Chondrocyte (in vitro differentiated cells): ENCODE results near the gene HOXA9. TPM values are rescaled to one million over a fixed set of nuclear protein-coding genes. Genes with fewer than 3 reads are reported as not detected.

Source experiments
- DNase-seq: peaks from one replicate; pipeline ENCODE4 v3.0.0; 2021; ENCODE audit warnings: mixed read lengths, low spot score
- H3K27ac Mint-ChIP-seq: one replicate; pipeline ENCODE4 v1.8.0; 2021; ENCODE audit warnings: mild to moderate bottlenecking, moderate library complexity, mixed read lengths; ENCODE audit not compliant: unreplicated experiment
- H3K27me3 Mint-ChIP-seq: 2 replicates; pipeline ENCODE4 v1.8.0; 2021; ENCODE audit warnings: low read depth, mixed read lengths
- H3K36me3 Mint-ChIP-seq: 2 replicates; pipeline ENCODE4 v1.8.0; 2021; ENCODE audit warnings: low read depth, mixed read lengths
- H3K4me1 Mint-ChIP-seq: 2 replicates; pipeline ENCODE4 v1.8.0; 2021; ENCODE audit warnings: low read depth, mild to moderate bottlenecking, mixed read lengths
- H3K4me3 Mint-ChIP-seq: one replicate; pipeline ENCODE4 v1.8.0; 2021; ENCODE audit warnings: mild to moderate bottlenecking, moderate library complexity, mixed read lengths; ENCODE audit not compliant: unreplicated experiment
- H3K9me3 Mint-ChIP-seq: 2 replicates; pipeline ENCODE4 v1.8.0; 2021; ENCODE audit warnings: low read depth, mixed read lengths
- total RNA-seq: library from RNA; stranded (reverse); gene quantifications from 3 replicates; pipeline ENCODE4 v1.2.1, GENCODE V29; 2021
- TF ChIP-seq, protein P1 (sequence below): fragments of 200-600 bp; sonication (generic); IDR thresholded peaks from 2 replicates; pipeline ENCODE4 v1.5.0; 2021; ENCODE audit warnings: antibody characterized with exemption, mild to moderate bottlenecking, moderate library complexity

HOXA9 gene
- total RNA-seq, 1 donor from 2014 or later, result not detected

DNA sequence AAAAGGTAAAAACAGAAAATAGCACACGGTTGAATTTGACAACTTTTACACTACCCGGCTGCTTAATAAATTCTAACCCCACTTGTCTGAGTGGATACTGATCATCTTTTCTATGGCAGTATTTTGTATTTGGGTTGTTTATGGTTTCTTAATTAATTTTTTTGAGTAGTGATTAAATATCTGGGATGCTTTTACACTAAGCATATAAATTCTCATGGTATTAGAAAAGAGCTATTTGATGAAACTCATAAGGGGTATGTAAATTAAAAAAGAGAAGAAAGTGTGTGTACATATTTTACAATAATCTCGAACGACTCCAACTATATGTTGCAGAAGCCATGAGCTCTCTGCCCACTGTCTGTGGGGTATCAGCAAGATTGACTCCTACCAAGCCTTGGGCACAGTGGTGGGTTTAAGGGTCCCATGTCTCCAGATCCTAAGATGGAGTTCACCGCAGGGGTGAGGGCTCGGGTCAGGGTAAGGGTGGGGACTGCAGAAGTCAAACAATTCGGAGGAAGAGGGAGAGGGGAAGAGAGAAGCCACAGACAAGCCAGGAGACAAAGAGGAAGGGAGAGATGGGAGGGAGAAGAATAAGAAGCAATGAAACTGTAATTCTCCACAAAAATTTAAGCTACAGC is 42.1 kb upstream of the HOXA9 start:
- H3K27ac Mint-ChIP-seq, result no peak overlapping the region
- TF ChIP-seq, protein P1, sequence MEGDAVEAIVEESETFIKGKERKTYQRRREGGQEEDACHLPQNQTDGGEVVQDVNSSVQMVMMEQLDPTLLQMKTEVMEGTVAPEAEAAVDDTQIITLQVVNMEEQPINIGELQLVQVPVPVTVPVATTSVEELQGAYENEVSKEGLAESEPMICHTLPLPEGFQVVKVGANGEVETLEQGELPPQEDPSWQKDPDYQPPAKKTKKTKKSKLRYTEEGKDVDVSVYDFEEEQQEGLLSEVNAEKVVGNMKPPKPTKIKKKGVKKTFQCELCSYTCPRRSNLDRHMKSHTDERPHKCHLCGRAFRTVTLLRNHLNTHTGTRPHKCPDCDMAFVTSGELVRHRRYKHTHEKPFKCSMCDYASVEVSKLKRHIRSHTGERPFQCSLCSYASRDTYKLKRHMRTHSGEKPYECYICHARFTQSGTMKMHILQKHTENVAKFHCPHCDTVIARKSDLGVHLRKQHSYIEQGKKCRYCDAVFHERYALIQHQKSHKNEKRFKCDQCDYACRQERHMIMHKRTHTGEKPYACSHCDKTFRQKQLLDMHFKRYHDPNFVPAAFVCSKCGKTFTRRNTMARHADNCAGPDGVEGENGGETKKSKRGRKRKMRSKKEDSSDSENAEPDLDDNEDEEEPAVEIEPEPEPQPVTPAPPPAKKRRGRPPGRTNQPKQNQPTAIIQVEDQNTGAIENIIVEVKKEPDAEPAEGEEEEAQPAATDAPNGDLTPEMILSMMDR, result no peak
- no peak overlapping the region for H3K4me3 Mint-ChIP-seq
- H3K4me1 Mint-ChIP-seq, result peaks cover 20% of the 10 kb centered on the region
- H3K9me3 Mint-ChIP-seq, result no peaks in the 10 kb centered on the region
- no peak for DNase-seq
- H3K36me3 Mint-ChIP-seq, result peaks cover 4% of the 10 kb centered on the region
- H3K27me3 Mint-ChIP-seq, result peaks cover 89% of the 10 kb centered on the region

GRCh38 chr7:27205325-27206280 is 40.3 kb upstream of the HOXA9 start:
- no peak for DNase-seq
- Mint-ChIP-seq H3K4me1 (peaks cover 27% of the 10 kb centered on the region), H3K36me3 (peaks cover 4% of the 10 kb centered on the region), H3K4me3 (peak overlapping the region; percentile 60), H3K9me3 (no peaks in the 10 kb centered on the region), H3K27me3 (peaks cover 91% of the 10 kb centered on the region), H3K27ac (no peak overlapping the region)
- TF ChIP-seq, protein P1, result no peak

GRCh38 chr7:27204851-27205322 is 39.5 kb upstream of the HOXA9 start:
- H3K9me3 Mint-ChIP-seq, result no peaks in the 10 kb centered on the region
- TF ChIP-seq, protein P1, result no peak
- no peak overlapping the region for H3K27ac Mint-ChIP-seq
- DNase-seq, result no peak
- peaks cover 4% of the 10 kb centered on the region for H3K36me3 Mint-ChIP-seq
- H3K27me3 Mint-ChIP-seq, result peaks cover 88% of the 10 kb centered on the region
- H3K4me1 Mint-ChIP-seq, result peaks cover 27% of the 10 kb centered on the region
- H3K4me3 Mint-ChIP-seq, result peak overlapping the region; percentile 60

DNA sequence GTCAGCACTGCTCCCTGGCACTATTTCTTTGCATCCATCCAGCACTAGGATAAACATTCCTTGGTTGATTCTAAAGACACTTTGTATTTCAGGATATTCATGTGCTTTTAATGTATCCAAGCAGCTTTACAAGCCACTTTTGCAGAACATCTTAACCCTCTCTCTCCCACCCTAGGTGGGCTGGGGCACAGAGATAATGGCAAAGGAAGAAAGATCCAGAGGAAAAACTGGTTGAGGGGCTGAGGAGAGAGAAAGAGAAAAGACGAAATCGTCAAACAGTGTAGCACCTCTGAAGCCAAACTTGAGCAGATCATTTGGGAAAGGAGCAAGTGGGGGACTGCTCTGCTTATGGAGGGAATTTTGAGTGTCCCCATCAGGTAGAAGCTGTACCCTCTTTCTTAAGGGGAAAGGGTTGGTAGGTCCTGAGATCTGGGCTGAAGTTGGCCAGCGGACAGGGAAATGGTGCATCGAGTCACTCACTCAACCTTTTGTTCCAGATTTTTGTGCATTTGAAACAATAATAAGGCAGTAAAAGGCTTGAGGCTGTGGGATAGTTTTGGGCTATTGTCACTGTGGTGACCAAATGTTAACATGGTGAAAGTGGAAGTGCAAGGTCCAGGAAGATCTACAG is 38.7 kb upstream of the HOXA9 start:
- H3K27ac Mint-ChIP-seq, result no peak overlapping the region
- H3K4me1 Mint-ChIP-seq, result peaks cover 28% of the 10 kb centered on the region
- peaks cover 85% of the 10 kb centered on the region for H3K27me3 Mint-ChIP-seq
- no peak for DNase-seq
- H3K36me3 Mint-ChIP-seq, result peaks cover 4% of the 10 kb centered on the region
- TF ChIP-seq, protein P1, result no peak
- no peak overlapping the region for H3K4me3 Mint-ChIP-seq
- no peaks in the 10 kb centered on the region for H3K9me3 Mint-ChIP-seq

GRCh38 chr7:27203365-27203953 is 38.1 kb upstream of the HOXA9 start:
- TF ChIP-seq, protein P1, result no peak
- Mint-ChIP-seq H3K27me3 (peaks cover 85% of the 10 kb centered on the region), H3K9me3 (no peaks in the 10 kb centered on the region), H3K4me3 (no peak overlapping the region), H3K27ac (no peak overlapping the region), H3K36me3 (peaks cover 4% of the 10 kb centered on the region), H3K4me1 (peaks cover 28% of the 10 kb centered on the region)
- DNase-seq, result no peak
